Kidney capillary endothelial cell (primary cell): Measurements from ENCODE around the gene TRIM41.
"Not testable (repeated sequence)": the region's sequence is repeated elsewhere in the genome, so short reads cannot be mapped to it uniquely, and the experiment has no call there.

Experiments
- DNase-seq: peaks from one replicate; pipeline ENCODE4 v3.0.0-alpha.2; 2018; ENCODE audit warnings: low spot score

The TRIM41 gene

DNA sequence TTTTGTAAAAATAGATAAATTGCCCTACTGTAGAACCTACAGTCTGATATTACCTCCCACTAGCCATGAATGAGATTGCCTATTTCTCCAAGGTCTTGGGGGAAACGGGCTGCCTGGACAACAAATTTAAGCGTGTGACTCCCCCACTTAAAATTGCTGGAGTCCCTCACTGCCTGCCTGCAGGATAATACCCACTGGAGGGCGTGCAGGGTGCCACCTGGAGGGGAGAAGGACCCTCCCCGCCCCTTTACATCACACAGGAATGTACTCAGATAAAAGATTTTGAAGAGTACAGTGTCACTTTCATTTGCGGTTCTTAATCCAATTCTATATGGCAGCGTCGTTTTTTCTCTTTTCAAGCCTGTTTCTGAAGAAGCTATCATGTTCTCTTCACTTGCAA is 11.9 kb upstream of the TRIM41 start:
- no peak for DNase-seq

DNA sequence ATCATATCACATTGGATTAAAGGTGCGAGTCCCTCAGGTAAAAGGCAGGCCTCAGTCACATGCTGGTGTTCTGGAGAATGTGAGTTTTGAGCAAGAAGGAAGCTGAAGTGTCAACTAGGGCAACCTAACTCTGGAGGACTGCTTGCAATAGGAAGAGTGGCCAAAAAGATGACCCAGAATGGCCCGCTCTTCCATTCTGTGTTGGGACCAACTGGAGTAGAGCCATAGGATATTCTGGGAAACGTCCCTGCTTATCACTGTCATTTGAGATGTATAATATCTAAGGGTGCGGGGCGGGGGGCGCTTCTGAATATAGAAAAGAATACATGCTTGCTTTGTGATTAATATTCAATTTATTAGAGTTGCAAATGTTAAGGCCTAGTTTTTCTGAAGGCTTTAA is 11.0 kb upstream of the TRIM41 start:
- no peak for DNase-seq

DNA sequence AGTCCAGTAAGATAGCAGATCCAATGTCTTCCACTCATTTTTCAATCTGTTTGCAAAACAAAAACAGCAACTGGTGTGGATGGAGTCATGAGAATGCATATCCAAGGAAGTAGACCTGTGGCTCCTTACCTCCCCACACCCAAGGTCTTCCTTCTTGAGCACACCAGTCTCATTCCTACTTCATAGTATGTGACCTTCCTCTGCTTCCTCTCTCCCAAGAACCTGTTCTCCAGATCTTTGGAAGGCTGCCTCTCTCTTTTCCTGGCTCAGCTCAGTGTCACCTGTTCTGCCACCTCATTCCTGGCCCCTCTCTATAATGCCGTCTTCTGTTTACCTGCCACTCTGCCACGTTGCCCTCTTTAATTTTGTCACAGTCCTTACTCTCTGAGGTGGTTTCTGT is 10.1 kb upstream of the TRIM41 start:
- no peak for DNase-seq

DNA sequence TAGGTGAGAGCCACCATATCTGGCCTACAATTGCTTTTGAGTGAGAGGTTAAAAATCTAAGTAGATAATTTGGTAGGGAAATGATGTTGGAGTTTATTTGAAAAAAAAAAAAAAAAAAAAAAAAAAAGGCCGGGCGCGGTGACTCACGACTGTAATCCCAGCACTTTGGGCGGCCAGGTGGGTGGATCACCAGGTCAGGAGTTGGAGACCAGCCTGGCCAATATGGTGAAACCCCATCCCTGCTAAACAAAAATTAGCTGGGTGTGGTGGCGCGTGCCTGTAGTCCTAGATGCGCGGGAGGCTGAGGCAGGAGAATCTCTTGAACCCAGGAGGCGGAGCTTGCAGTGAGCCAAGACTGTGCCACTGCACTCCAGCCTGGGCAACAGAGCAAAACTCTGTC is 8.8 kb upstream of the TRIM41 start:
- DNase-seq: not testable (repeated sequence)

DNA sequence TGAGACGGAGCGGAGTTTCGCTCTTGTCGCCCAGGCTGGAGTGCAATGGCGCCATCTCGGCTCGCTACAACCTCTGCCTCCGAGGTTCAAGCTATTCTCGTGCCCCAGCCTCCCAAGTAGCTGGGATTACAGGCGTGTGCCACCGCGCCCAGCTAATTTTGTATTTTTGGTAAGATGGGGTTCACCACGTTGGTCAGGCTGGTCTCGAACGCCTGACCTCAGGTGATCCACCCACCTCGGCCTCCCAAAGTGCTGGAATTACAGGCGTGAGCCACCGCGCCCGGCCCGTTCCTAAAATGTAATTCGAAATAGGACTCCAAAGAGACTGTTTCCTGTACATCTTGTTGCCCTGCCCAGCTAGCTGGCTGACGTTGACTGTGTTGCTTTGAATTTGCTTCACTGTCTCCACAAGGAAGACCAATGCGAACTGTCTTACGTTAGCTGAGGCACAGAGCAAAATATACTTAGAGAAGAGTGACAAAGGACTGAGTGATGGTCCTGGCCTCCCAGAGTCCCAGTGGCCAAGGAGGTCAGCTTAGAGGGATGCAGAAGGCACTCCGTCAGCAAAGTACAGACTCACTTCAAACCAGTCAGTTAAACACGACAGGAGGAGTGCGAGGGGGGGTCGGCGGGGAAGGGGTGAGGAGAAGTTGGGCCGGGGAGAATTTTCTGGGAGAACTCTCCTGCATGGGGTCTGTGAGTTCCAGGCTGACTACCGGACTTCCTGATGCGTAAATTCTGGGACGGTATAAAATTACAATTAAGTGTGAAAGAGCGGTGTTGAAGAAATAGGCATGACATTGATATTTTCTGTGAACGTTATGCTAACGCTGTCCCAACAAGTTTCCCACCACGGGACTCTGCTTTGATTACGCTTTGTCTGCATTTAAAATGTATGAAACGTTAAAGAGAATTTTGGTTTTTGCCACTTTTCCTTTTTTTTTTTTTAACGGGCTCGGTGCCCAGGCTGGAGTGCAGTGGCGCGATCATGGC is 6.8 kb upstream of the TRIM41 start:
- no peak for DNase-seq

DNA sequence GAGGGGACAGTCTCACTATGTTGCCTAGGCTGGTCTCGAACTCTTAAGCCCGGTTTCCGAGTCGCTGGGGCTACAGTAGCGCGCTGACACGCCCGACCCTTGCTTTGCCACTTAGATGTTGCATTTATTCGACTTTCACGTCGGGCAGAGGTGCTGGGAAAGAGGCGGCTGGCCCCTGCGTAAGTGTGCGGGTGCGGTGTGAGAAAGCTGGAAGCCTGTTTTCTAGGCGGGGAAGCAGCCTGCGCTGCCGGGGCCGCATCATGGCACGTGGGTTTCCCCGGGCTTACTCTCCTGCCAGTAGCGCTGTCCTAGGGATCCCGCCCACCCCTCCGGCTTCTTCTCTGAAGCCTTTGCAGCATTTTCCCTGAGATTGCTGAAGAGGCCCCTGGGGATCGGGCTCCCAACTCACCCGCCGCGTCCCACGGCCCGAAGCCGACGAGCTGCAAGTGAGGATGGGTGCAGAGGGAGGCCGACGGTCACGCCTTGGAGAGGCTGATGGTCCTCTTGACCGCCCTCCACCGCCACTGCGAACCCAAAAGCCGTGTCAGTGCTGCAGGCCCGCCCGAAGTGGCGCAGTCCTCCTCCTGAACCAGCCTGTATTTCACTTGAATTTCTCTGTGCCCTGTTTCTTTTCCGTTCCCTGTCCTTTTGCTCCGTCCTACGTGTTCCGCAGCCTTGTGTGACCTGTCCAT is 5.8 kb upstream of the TRIM41 start:
- DNase-seq: no peak

DNA sequence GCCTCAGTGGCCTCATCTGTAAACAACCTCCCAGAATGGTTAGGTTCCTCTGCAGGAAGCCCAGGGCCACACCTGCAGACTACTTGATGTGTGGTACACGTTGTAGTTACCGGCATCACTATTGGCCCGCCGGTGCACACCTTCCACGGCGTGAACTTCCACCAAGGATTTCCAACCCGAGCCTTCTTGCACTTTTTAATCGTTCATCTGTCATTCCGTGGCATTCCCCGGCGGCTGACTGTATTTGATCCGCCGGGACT is 5.3 kb upstream of the TRIM41 start:
- DNase-seq: no peak

DNA sequence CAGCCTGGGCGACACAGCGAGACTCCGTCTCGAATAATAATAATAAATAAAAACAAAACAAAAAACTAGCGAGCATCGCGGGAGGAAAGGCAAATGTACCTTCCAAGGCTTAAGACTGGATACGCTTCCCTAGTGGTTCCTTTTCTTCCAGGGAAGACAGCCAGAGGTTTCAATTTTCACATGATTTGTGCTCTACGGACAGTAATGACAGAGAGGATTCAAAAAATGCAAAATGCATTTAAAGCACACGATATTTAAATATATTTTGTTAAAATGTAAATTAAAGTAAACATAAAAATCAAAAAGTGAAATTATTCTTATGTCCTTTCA is 4.3 kb upstream of the TRIM41 start:
- no peak for DNase-seq

DNA sequence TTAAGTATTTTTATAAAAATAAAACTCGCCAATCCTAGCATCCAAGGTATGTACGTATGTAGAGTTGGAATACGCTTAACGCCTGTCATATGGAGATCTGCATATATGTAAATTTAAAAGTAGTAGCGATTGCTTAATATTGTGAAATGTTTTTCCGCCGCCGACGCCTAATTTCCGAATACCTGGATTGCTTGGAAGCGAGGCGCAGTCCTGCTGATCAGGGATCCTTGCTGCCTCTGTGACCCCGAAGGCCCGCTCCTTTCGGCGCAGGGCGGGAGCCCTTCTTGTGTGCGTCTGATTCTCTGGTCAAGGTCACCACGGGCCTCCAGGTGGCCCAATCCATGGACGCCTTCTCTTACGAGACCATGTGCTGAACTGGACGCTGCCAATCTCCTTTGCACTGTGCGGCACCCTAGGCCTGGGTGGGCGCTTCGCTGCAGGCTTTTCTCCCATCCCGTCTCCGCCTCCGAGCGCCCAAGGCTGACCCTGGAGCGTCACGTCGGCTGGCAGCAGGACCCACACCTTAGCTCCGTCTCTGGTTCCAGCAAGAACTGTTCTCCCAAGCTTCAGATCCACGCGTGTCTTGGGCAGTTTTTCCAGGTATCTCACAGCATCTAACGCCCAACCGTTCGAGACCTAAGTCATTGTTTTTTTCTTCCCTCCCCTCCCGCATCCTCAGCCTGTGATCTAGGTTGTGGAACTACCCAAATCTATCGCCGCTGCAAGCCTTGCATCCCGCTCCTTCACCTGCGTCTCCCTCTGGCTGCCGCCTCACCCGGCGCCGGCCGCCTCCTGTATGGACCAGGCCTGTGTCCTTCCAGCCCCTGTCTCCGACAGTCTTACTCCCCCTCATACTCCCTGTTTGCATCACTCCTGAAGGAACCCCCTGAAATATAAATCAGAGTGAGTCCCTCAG is 3.6 kb upstream of the TRIM41 start:
- no peak for DNase-seq

DNA sequence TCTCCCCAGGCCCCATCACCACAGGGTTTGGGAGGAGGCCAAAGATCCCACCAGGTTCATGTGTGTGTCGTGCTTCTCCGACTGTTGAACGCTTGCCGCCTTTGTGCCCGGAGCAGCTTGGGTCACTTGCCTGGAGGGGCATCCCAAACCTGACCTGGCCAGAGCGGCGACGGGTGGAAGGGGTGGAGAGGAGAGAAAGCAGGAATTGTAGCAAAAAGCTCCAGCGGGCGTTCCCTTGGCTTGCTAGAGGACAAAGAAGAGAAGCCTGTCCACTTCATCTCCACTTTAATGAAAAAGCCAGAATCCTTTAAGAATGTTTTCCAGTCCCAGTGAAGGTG is 2.9 kb upstream of the TRIM41 start:
- DNase-seq: no peak

DNA sequence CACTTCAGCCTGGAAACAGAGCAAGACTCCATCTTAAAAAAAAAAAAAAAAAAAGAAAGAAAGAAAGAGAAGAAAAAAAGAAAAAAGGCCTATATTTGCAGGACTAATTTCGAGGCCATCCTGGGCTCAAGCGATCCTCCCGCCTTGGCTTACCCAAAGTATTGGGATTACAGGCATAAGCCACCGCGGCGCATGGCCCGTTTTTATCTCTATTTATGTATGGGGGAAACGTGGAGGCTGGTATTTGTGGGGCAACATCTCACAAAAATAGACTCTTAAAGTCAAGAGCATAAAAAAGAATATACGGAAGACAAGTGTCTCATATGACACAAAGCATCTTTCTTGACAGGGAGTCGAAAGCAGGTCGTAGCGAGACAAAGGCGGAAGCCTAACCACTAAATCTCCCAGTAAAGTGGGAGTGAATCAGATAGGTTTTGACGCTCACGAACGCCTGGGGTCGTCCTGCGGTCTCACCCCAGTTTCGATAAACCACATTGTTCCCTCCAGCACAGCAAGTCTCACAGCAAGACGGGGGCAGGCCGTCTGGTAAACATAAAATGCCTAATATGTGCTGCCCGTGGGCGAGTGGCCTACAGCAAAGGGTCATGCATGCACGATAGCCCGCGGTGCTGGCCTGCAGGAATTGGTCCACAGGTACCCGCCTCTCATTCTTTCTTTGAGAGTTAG is 1.8 kb upstream of the TRIM41 start:
- no peak for DNase-seq

DNA sequence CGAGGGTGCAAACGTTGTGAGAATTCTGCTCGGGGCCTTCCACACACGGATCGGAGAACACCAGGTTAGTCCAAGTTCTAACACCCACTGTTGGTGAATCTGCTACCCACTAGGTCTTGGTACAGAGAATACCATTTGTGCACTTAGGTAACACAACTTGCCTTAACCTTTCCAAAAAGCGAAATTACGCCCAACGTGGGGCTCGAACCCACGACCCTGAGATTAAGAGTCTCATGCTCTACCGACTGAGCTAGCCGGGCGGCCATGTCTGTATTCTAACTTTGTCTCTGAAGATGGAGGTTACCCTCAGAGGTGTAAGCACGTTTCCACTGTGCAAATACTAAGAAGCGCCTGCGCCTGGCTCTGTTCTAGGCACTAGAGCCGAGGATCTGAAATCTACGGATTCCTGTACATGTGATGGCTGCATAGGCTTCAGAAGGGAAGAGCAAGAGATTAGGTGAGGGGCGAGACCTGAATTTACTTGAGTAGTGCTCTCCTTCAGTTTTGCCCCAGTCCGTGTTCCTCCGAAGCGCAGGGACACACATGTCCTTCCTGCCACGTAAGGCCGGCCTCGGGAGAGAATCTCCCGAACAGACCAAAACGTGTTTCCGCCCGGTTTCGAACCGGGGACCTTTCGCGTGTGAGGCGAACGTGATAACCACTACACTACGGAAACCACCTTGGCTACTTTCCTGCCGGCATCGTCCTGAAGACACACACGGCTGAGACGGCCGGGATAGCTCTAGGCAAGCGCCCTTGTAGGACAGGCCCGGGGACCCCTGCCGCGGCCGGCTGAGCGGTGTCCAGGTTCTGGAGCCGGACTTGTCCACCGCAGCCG is 1.1 kb upstream of the TRIM41 start:
- DNase-seq: peak; percentile 91

DNA sequence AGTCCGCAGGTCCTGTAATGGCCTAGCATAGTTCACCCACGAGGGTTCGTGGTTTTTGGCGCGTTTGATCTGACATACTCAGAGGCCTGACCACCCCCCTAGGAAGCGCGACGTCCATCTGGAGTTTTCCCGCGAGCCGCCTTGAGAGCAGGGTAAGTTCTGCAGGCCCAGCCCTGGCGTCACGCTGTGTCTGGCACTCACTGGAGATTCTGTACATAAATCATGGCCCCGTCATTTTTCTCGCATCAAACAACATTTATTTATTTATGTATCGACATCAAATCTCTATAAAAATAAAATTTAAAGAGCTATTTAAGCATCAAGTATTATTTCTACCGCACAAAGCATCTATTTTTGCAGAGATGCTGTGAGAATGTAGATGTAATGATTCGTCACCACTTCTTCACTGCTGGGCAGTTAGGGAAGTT is 437 bp upstream of the TRIM41 start:
- DNase-seq: no peak

DNA sequence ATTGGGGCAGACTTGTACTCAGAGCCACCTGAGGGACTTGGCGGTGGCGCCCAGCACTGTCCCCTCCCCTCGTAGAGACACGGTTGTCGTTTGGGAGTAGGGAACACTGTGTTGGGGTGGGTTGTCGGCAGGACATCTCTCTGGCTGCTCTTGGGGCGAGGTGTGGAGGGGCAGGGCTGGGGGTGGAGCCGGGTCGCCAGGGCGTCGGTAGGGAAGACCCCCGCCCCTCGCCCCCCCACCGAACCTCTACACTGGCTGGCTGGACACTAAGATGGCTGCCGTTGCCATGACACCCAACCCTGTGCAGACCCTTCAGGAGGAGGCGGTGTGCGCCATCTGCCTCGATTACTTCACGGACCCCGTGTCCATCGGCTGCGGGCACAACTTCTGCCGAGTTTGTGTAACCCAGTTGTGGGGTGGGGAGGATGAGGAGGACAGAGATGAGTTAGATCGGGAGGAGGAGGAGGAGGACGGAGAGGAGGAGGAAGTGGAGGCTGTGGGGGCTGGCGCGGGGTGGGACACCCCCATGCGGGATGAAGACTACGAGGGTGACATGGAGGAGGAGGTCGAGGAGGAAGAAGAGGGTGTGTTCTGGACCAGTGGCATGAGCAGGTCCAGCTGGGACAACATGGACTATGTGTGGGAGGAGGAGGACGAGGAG is 778 bp downstream of the TRIM41 start:
- no peak for DNase-seq

DNA sequence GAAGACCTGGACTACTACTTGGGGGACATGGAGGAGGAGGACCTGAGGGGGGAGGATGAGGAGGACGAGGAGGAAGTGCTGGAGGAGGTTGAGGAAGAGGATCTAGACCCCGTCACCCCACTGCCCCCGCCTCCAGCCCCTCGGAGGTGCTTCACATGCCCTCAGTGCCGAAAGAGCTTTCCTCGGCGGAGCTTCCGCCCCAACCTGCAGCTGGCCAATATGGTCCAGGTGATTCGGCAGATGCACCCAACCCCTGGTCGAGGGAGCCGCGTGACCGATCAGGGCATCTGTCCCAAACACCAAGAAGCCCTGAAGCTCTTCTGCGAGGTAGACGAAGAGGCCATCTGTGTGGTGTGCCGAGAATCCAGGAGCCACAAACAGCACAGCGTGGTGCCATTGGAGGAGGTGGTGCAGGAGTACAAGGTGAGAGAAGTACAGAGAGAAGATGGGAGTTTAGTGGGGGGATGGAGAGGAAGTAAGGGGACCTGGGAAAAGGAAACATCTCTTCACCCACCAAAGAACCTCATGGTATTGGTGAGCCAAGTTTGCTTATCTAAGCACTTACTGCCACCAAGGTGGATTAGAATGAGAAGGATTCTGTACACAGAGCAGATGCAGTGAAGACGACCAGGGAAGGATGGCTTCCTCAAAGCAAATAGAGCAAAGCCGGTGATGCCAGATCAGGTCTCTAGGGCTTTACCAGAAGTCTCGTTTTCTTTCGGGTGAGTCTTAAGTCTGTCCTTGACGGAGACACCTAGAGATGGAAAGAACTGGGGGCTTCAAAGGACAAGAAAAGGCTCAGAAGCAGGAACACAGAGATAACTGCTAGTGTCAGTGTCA is 1.5 kb downstream of the TRIM41 start:
- DNase-seq: no peak

DNA sequence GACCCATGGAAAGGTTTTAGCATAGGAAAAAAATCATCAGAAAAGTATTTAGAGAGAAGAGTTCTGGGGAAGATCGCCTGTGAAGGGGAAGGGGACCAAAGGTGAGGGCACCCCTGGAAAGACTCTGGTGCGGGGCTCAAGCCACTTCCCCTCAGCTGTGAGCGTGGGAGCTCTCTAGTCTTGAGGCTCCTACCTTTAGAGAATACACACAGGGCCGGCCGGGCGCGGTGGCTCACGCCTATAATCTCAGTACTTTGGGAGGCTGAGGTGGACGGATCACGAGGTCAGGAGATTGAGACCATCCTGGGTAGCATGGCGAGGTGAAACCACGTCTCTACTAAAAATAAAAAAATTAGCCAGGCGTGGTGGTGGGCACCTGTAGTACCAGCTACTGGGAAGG is 6.9 kb downstream of the TRIM41 start:
- DNase-seq: no peak

DNA sequence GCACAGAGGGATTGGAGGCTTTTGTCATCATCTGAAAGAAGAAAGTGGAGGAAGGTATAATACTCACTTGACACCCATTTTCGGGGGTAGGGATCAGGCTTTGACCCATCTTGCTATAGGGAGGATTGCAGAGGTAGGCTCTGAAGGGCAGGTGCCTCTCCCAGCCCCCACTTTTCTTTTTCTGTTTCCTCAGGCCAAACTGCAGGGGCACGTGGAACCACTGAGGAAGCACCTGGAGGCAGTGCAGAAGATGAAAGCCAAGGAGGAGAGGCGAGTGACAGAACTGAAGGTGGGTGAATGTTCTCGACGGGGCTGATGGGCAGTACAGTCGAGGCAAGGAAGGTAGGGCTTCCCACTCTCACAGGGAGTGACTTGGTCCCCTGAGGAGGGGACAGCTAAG is 7.5 kb downstream of the TRIM41 start:
- no peak for DNase-seq

DNA sequence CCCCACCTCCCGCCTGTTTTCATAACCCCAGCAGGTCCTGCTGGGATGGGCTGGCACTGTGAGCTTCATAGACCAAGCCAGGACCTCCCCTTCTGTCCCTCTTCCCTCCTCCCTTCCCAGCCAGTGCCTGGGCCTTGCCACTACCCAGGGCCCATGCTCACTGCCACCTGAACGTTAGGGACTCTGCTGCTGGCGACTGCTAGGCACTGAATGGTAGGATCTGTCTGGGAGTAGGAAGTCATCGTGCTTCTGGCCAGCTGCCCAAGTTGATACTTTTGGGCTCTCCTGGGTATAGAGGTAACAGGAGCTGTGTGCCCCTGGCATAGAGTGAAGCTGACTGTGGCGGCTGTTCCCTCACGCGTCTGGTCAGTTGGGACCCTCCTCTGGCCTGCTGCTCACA is 8.4 kb downstream of the TRIM41 start:
- DNase-seq: no peak

DNA sequence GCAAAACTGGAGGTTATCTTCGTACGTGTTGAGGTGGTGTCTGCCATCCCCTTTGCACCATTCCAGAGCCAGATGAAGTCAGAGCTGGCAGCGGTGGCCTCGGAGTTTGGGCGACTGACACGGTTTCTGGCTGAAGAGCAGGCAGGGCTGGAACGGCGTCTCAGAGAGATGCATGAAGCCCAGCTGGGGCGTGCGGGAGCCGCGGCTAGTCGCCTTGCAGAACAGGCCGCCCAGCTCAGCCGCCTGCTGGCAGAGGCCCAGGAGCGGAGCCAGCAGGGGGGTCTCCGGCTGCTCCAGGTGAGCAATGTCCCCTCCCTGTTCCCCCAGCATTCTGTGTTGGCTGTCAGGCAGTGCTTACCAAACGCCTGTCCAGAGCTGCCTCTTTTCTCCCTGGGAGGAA is 9.5 kb downstream of the TRIM41 start:
- DNase-seq: no peak
